ENCODE data around the gene COBLL1.

- no peak for TF ChIP-seq CTCF (IDR thresholded peaks at IDR 0.05)
- TF ChIP-seq POLR2A (IDR thresholded peaks at IDR 0.05), result no peak
Observed at GRCh38 chr2:164721430-164721829, 120.2 kb downstream of the COBLL1 start.
